HCT116 (cell line): ENCODE results near the gene NTSR1. TPM values are rescaled to one million over a fixed set of nuclear protein-coding genes. Genes with fewer than 3 reads are reported as not detected.

Experiments used
- ATAC-seq: fragments of 200-7000 bp; cut with Tn5 transposase; 2 replicates; pipeline ENCODE4 v1.9.1; 2020; ENCODE audit warnings: mild to moderate bottlenecking, moderate library complexity
- BruUV-seq: library from RNA; stranded (reverse); fragments of 400-500 nt; replicated peaks from 2 replicates; lab custom pipeline; 2021; lab: Mats Ljungman, UMichigan
- CTCF ChIA-PET: fragments of 300-600 bp; sonication (Branson Sonifier 250); formaldehyde crosslinking; loops from one replicate; lab custom pipeline; 2021; ENCODE audit warnings: antibody characterized with exemption; lab: Charles Lee
- POLR2A ChIA-PET: fragments of 300-600, 350-600 bp; sonication (Branson Sonifier 250); formaldehyde crosslinking; loops from one replicate; lab custom pipeline; 2021; ENCODE audit warnings: antibody characterized with exemption; lab: Charles Lee
- RAD21 ChIA-PET, 2 experiments: fragments of 300-600 bp; sonication (Branson Sonifier 250); formaldehyde crosslinking; loops; one replicate each; lab custom pipeline; 2023; ENCODE audit warnings: low total read pairs in 2 of 2; ENCODE audit not compliant: uncharacterized antibody in 2 of 2, unreplicated experiment in 2 of 2, low non-redundant PET in 1 of 2; lab: Charles Lee
- DNase-seq: peaks from one replicate; pipeline ENCODE4 v3.0.0-alpha.2; 2010; ENCODE audit warnings: low read depth, low spot score
- H2AFZ ChIP-seq: fragments of 200-600 bp; shearing (Covaris generic), sonication (generic); 2 replicates; pipeline ENCODE4 v1.6.1; 2017; ENCODE audit warnings: low read depth, mixed run types, mixed read lengths, antibody characterized with exemption, low read length; ENCODE audit not compliant: poor library complexity, severe bottlenecking
- H3K27ac ChIP-seq: 2 replicates; pipeline ENCODE4 v1.5.1; 2012; ENCODE audit warnings: low read depth, low read length
- H3K27me3 ChIP-seq: fragments of 200-600 bp; sonication (generic); 2 replicates; pipeline ENCODE4 v1.6.1; 2016; ENCODE audit warnings: mixed run types, low read length, mixed read lengths; ENCODE audit not compliant: insufficient read depth
- H3K36me3 ChIP-seq, 2 experiments: fragments of 200-500 bp in 1 of 2; fragments of 200-600 bp in 1 of 2; sonication (Bioruptor generic) in 1 of 2; sonication (generic) in 1 of 2; 2 replicates each; pipeline versions ENCODE4 v1.5.1 to v1.6.1; 2014 to 2016; ENCODE audit warnings: low read length in 2 of 2, inconsistent platforms in 1 of 2, mixed read lengths in 1 of 2, mixed run types in 1 of 2; ENCODE audit not compliant: insufficient read depth in 2 of 2, control insufficient read depth in 1 of 2
- H3K4me1 ChIP-seq, 2 experiments: fragments of 200-600 bp in 1 of 2; sonication (generic) in 1 of 2; 2 replicates each; pipeline versions ENCODE4 v1.5.1 to v1.6.1; 2012 to 2017; ENCODE audit warnings: low read length in 2 of 2, inconsistent platforms in 1 of 2, mild to moderate bottlenecking in 1 of 2, mixed read lengths in 1 of 2, mixed run types in 1 of 2, moderate library complexity in 1 of 2; ENCODE audit not compliant: insufficient read depth in 2 of 2, control insufficient read depth in 1 of 2
- H3K4me2 ChIP-seq: fragments of 200-600 bp; sonication (generic); 2 replicates; pipeline ENCODE4 v1.6.1; 2017; ENCODE audit warnings: mixed run types, low read length, mixed read lengths
- H3K4me3 ChIP-seq, 2 experiments: fragments of 200-600 bp in 1 of 2; sonication (generic) in 1 of 2; replicated peaks in 1 of 2; 2 replicates each; pipeline ENCODE4 v1.5.1; 2011 to 2016; ENCODE audit warnings: low read length in 2 of 2, control low read depth in 1 of 2, low read depth in 1 of 2, mild to moderate bottlenecking in 1 of 2, mixed read lengths in 1 of 2, mixed run types in 1 of 2
- H3K79me2 ChIP-seq: fragments of 200-600 bp; sonication (generic); 2 replicates; pipeline ENCODE4 v1.6.1; 2017; ENCODE audit warnings: mild to moderate bottlenecking, mixed run types, low read length, moderate library complexity, mixed read lengths; ENCODE audit not compliant: insufficient read depth
- H3K9ac ChIP-seq: fragments of 200-600 bp; sonication (generic); 2 replicates; pipeline ENCODE4 v1.6.1; 2016; ENCODE audit warnings: low read length, mixed read lengths
- H3K9me2 ChIP-seq: fragments of 200-600 bp; sonication (generic), shearing (Covaris generic); 2 replicates; pipeline ENCODE4 v1.6.1; 2017; ENCODE audit warnings: mixed run types, mild to moderate bottlenecking, moderate library complexity; ENCODE audit not compliant: insufficient read depth
- H3K9me3 ChIP-seq, 2 experiments: fragments of 200-500 bp in 1 of 2; fragments of 200-600 bp in 1 of 2; sonication (Bioruptor generic) in 1 of 2; sonication (generic) in 1 of 2; 2 replicates each; pipeline ENCODE4 v1.6.1; 2014 to 2017; ENCODE audit warnings: low read length in 2 of 2, mixed read lengths in 2 of 2, inconsistent platforms in 1 of 2, low read depth in 1 of 2, mild to moderate bottlenecking in 1 of 2, mixed run types in 1 of 2, moderate library complexity in 1 of 2; ENCODE audit not compliant: control insufficient read depth in 1 of 2, insufficient read depth in 1 of 2
- H4K20me1 ChIP-seq: fragments of 200-600 bp; sonication (generic), shearing (Covaris generic); 2 replicates; pipeline ENCODE4 v1.6.1; 2017; ENCODE audit warnings: mixed run types, mild to moderate bottlenecking, moderate library complexity; ENCODE audit not compliant: insufficient read depth
- EZH2 ChIP-seq: fragments of 200-600 bp; sonication (generic); IDR thresholded peaks from 2 replicates; pipeline ENCODE4 v1.6.1; 2017; ENCODE audit warnings: antibody characterized with exemption, mixed run types
- FOSL1 ChIP-seq: IDR thresholded peaks from 2 replicates; pipeline ENCODE4 v1.6.1; 2012; ENCODE audit warnings: low read depth
- REST ChIP-seq: IDR thresholded peaks from 2 replicates; pipeline ENCODE4 v1.6.1; 2012; ENCODE audit warnings: low read depth
- SRF ChIP-seq: IDR thresholded peaks from 2 replicates; pipeline ENCODE4 v1.6.1; 2012; ENCODE audit warnings: low read depth
- TCF7L2 ChIP-seq: IDR thresholded peaks from 2 replicates; pipeline ENCODE4 v1.7.0; 2011; ENCODE audit warnings: borderline replicate concordance, inconsistent platforms; ENCODE audit not compliant: insufficient read depth, insufficient read length; ENCODE audit errors: extremely low read depth
- ZFX ChIP-seq: fragments of 450-650 bp; IDR thresholded peaks from 2 replicates; pipeline ENCODE4 v1.6.1; 2017
- ZNF274 ChIP-seq: fragments of 200-500 bp; sonication (Bioruptor generic); IDR thresholded peaks from 2 replicates; pipeline ENCODE4 v1.6.1; 2014; ENCODE audit warnings: mild to moderate bottlenecking, low read depth, low read length, inconsistent platforms
- intact Hi-C: fragments of 100-400 bp; cut with micrococcal nuclease; formaldehyde crosslinking; loops from 2 replicates; pipeline ENCODE4 v1.10.0; 2022
- total RNA-seq: library from RNA; stranded (reverse); gene quantifications from one replicate; pipeline ENCODE4 v1.2.1, GENCODE V29; 2021; ENCODE audit not compliant: unreplicated experiment

The NTSR1 gene
- total RNA-seq, 1 experiment from 2014 or later = 187 TPM

- TF ChIP-seq REST (no peak), SRF (no peak)
These were observed 11.6 kb upstream of the NTSR1 start (continued) for GRCh38 chr20:62696989-62697388.

- Histone ChIP-seq H2AFZ (no peak overlapping the region), H3K9me3 (no peaks in the 10 kb centered on the region), H3K4me3 (no peak overlapping the region), H3K27ac (no peak overlapping the region), H3K4me2 (no peak overlapping the region), H4K20me1 (no peaks in the 10 kb centered on the region), H3K9ac (no peak overlapping the region), H3K4me1 (peaks cover under 1 to 23% of the 10 kb centered on the region in 2 experiments; a peak in 3 of 4 replicates), H3K27me3 (no peaks in the 10 kb centered on the region), H3K36me3 (no peaks in the 10 kb centered on the region), H3K79me2 (no peaks in the 10 kb centered on the region), H3K9me2 (no peaks in the 10 kb centered on the region)
- TF ChIP-seq EZH2 (no peak), SRF (no peak), ZFX (no peak), ZNF274 (no peak), TCF7L2 (no peak), FOSL1 (no peak)
- no peak for ATAC-seq
- ChIA-PET RAD21 (no interaction called here), POLR2A (no interaction called here), CTCF (interaction anchor here (1.0 kb wide), 1 partner anchor 10 kb away, joined by 3 read pairs; no protein-coding TSS in a partner anchor)
- intact Hi-C loops = no loop called here
- DNase-seq = no peak
- no TSS peak for BruUV-seq
These were observed 11.1 kb upstream of the NTSR1 start for GRCh38 chr20:62697468-62697912.
